Ishikawa (cell line): ENCODE measurements around the gene TERT.

ENCODE experiments used
- CEBPB ChIP-seq: IDR thresholded peaks from 2 replicates; pipeline ENCODE4 v1.6.1; 2012
- CREB1 ChIP-seq: IDR thresholded peaks from 2 replicates; pipeline ENCODE4 v1.6.1; 2012; ENCODE audit warnings: low read depth
- EGR1 ChIP-seq: IDR thresholded peaks from 2 replicates; pipeline ENCODE4 v1.6.1; 2012
- EP300 ChIP-seq: IDR thresholded peaks from 2 replicates; pipeline ENCODE4 v1.6.1; 2012; ENCODE audit warnings: borderline replicate concordance
- FOXM1 ChIP-seq: IDR thresholded peaks from 2 replicates; pipeline ENCODE4 v1.6.1; 2012; ENCODE audit warnings: low read depth, borderline replicate concordance
- NFIC ChIP-seq: IDR thresholded peaks from 2 replicates; pipeline ENCODE4 v1.6.1; 2012
- RAD21 ChIP-seq: IDR thresholded peaks from 2 replicates; pipeline ENCODE4 v1.6.1; 2012; ENCODE audit warnings: low read depth
- REST ChIP-seq: IDR thresholded peaks from 2 replicates; pipeline ENCODE4 v1.6.1; 2012; ENCODE audit warnings: low read depth, mild to moderate bottlenecking
- TAF1 ChIP-seq: IDR thresholded peaks from 2 replicates; pipeline ENCODE4 v1.6.1; 2012; ENCODE audit warnings: low read depth, mild to moderate bottlenecking
- TCF12 ChIP-seq: IDR thresholded peaks from 2 replicates; pipeline ENCODE4 v1.6.1; 2012; ENCODE audit warnings: low read depth
- TEAD4 ChIP-seq: IDR thresholded peaks from 2 replicates; pipeline ENCODE4 v1.6.1; 2012
- YY1 ChIP-seq: IDR thresholded peaks from 2 replicates; pipeline ENCODE4 v1.6.1; 2012; ENCODE audit warnings: low read depth
- ZBTB7A ChIP-seq: IDR thresholded peaks from 2 replicates; pipeline ENCODE4 v1.6.1; 2012; ENCODE audit warnings: low read depth
- TF ChIP-seq, protein P1 (sequence below): IDR thresholded peaks from 2 replicates; pipeline ENCODE4 v1.6.1; 2012
- TF ChIP-seq, protein P2 (sequence below): IDR thresholded peaks from 2 replicates; pipeline ENCODE4 v1.6.1; 2012

TERT gene

DNA sequence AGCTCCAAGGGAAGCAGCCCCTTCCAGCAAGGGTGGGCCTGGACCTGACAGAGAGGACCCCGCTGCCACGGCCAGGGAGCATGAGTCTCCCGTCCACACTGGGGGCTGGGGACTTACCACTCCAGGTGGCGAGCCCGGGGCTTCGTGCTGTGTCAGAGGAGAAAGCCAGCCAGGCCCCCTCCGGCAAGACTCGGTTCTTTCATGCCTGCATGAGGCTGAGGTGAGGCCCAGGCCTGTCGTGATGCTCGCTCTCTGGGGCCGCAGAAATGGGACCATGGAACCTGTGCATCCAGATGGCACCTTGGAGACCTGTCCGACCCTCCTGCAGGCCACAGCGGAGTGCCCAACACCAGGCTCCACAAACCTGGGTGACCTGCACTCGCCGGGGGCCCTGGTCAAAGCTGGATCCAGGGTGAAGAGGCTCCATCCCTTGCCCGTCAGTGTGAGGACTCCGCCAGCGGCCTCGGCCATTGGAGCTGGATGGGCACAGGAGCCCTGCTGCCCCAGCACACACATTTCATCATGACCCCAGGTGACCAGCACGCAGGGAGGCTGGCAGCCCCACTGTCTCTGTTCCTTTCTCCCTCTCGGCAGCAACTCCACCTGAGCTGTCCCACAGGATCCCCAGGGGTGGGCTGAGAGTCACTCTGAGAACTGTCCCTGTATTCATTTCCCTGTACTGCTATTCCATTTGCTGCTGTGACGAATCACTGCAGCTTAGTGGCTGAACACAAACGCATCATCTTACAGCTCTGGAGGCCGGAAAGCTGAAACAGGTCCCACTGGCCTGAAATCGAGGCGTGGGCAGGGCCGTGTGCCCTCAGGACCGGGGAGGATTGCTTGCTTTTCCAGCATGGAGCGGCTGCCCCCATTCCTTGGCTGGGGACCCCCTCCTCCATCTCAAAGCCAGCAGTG lies 45.2 kb downstream of the TERT start:
- TF ChIP-seq EP300, result no peak
- TF ChIP-seq CREB1, result no peak
- TF ChIP-seq, protein P1, sequence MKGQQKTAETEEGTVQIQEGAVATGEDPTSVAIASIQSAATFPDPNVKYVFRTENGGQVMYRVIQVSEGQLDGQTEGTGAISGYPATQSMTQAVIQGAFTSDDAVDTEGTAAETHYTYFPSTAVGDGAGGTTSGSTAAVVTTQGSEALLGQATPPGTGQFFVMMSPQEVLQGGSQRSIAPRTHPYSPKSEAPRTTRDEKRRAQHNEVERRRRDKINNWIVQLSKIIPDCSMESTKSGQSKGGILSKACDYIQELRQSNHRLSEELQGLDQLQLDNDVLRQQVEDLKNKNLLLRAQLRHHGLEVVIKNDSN, result no peak
- no peak for TF ChIP-seq TEAD4
- no peak for TF ChIP-seq ZBTB7A
- TF ChIP-seq YY1, result no peak
- no peak for TF ChIP-seq EGR1
- TF ChIP-seq TAF1, result no peak
- TF ChIP-seq CEBPB, result no peak
- TF ChIP-seq FOXM1, result no peak
- TF ChIP-seq, protein P2, sequence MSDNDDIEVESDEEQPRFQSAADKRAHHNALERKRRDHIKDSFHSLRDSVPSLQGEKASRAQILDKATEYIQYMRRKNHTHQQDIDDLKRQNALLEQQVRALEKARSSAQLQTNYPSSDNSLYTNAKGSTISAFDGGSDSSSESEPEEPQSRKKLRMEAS, result no peak
- no peak for TF ChIP-seq RAD21
- no peak for TF ChIP-seq REST
- no peak for TF ChIP-seq NFIC
- TF ChIP-seq TCF12, result no peak

GRCh38 chr5:1247811-1248210 lies 47.1 kb downstream of the TERT start:
- TF ChIP-seq TAF1 (no peak), CREB1 (no peak), RAD21 (no peak), EGR1 (no peak), NFIC (no peak), TCF12 (no peak), FOXM1 (no peak), REST (no peak), YY1 (no peak), CEBPB (no peak), TEAD4 (no peak)
- TF ChIP-seq, protein P2, result no peak

GRCh38 chr5:1246711-1247431 lies 48.0 kb downstream of the TERT start:
- TF ChIP-seq YY1 (peak; percentile 74; the same call in 1 of the 2 replicates), RAD21 (peak; percentile 30; the same call in 1 of the 2 replicates), TAF1 (no peak), CREB1 (no peak), EGR1 (no peak), NFIC (peak; percentile 92), CEBPB (no peak), ZBTB7A (peak; percentile 65; the same call in 1 of the 2 replicates), FOXM1 (no peak), TCF12 (peak; percentile 55), EP300 (no peak; the same call in 1 of the 2 replicates), REST (peak; percentile 98), TEAD4 (peak; percentile 79)
- TF ChIP-seq, protein P2, result peak; percentile 93
- TF ChIP-seq, protein P1, result peak; percentile 38; the same call in 1 of the 2 replicates
